GM19324 (cell line): ENCODE measurements around the gene PXMP2.
"Not testable (repeated sequence)": the region's sequence is repeated elsewhere in the genome, so short reads cannot be mapped to it uniquely, and the experiment has no call there.

ENCODE experiments used
- ATAC-seq: cut with Tn5 transposase; IDR thresholded peaks from one replicate; pipeline ENCODE4 v1.9.1; 2021; ENCODE audit warnings: mild to moderate bottlenecking, moderate library complexity; ENCODE audit not compliant: unreplicated experiment, low FRiP score

Gene PXMP2

DNA sequence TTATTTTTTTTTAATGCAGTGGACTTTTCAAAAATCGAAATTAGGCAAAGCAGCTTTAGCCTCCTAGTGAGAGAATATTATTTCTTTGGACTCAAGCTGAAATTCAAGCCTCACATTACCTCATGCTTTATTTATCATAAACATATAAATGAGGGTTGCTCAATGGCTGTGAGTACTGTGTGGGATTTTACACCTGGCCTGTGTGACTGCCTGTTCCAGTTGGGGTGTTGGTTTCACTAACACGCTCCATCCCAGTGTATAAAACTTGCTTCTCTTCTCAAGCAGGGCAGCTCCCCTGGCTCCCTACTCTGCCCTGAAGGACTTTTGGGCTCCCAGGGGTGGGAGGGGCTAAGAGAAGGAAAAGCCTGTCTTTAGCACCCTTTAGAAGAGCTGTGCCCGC lies 59.2 kb downstream of the PXMP2 start:
- no peak for ATAC-seq

DNA sequence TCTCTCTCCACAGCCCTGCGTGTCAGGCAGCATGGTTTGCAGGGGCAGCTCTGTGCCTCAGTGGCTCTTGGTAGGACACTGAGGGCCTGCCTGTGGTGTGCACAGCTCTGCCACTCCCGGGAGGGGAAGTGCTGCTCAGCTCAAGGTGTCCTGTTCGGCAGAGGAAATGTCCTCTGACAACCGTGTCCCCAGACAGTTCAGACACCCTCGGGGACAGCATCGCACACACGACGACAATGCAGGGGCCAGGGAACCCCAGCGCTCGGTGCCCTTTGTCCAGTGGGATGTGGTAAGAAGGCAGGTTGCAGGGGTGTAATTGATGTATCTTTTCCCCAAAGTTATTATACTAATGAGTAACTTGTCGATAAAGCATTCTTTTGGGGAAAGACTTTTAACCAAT lies 60.0 kb downstream of the PXMP2 start:
- no peak for ATAC-seq

DNA sequence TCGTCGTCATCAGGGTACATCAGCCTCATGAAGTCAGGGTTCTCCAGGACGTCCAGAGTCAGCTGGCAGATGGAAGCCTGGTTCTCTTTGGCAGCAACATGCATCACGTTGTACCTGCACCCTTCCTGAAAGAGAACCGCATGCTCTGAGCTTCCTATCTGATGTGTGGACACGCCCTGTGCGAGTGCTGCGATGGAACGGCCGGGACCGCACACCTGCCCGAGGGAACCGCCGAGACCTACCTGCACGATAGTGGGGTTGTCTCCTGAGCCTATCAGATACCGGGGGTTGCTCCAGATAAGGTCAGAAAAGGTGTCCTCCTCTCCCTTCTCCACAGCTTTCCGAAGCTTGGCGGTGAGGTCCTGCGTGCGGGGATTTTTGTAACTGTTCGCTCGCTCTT lies 60.5 kb downstream of the PXMP2 start:
- ATAC-seq, result no peak

DNA sequence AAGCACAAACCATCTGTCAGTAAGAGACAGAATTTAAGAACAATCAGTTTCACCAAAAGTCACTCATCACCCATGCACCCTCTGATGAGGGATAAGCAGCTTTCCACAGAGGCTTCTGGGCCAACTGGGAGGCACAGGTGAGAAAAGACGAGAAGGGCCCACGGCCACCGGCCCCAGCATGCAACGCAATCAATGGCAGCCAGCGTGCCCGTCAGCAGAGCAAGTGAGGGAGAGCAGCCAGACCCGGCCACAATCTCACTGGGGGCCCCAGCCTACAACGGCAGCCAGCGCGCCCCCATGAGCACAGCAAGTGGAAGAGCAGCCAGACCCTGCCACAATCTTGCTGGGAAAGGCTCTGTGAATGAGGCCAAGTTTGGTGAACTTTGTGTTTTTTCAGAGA lies 60.9 kb downstream of the PXMP2 start:
- ATAC-seq, result no peak

DNA sequence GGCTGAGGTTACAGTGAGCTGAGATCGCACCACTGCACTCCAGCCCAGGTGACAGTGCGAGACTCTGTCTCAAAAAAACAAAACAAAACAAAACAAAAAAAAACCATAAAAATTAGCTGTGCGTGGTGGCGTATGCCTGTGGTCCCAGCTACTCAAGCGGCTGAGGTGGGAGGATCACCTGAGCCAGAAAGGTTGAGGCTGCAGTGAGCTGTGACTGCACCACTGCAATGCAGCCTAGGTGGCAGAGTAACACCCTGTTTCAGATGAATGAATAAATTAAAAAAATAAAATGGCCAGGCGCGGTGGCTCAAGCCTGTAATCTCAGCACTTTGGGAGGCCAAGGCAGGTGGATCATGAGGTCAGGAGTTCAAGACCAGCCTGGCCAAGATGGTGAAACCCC lies 66.3 kb downstream of the PXMP2 start:
- not testable (repeated sequence) for ATAC-seq

DNA sequence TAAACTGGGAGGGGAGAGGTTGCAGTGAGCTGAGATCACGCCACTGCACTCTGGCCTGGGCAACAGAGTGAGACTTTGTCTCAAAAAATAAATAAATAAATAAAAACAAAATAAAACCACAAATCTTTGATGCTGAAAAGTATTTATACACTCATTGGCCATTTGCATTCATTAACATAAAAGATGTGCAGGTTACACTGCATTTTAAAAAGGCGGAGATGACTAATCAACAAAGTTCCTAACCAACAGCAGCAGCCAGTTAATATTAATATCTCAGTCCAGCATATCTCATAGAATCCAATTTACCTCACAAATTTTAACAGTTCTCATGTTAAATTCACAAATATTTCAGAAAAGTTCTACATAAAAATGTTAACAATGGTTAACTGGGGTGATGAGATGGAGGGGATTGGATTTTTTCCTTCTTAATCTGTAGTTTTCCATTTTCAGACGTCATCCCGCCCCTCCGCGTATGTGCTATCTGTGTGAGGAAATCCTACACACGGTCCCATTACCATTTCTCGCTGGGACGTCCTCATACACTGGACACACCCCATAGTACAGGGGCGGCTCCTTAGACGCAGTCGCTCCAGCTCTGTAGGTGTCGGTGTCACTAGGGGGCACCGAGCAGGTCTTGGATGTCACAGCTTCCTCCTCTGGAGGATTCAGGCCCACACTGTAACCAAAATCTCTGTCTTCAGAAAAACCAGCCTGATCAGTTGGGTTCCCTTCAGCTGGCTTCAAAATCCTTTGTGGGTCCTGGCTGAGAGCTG lies 67.0 kb downstream of the PXMP2 start:
- ATAC-seq, result no peak
